Heart left ventricle (tissue), 16 donors: Measurements from ENCODE around the gene CLIP2. TPM values are rescaled to one million over a fixed set of nuclear protein-coding genes. Genes with fewer than 3 reads are reported as not detected.
A peak's percentile ranks its signal among the peaks of the same experiment; 100 is the strongest.

Experiments used
- ATAC-seq, 4 donors: fragments of 200-7000 bp; cut with Tn5 transposase; one replicate each; pipeline ENCODE4 v1.9.1; 2020 to 2022; ENCODE audit warnings: moderate library complexity in 4 of 4, mild to moderate bottlenecking in 3 of 4, moderate number of reproducible peaks in 1 of 4
- DNase-seq, 5 donors: peaks; one replicate each; pipeline ENCODE4 v3.0.0-alpha.2; 2020
- H3K27ac ChIP-seq, 12 donors: fragments of 200-600 bp; sonication (generic) in 4 of 12; one replicate each; pipeline versions ENCODE4 v1.5.0 to v1.8.0; 2016 to 2022; ENCODE audit warnings: mild to moderate bottlenecking in 2 of 12
- H3K27me3 ChIP-seq, 9 donors: fragments of 200-600 bp; sonication (generic) in 2 of 9; one replicate each; pipeline versions ENCODE4 v1.5.1 to v1.8.0; 2016 to 2022; ENCODE audit warnings: mild to moderate bottlenecking in 3 of 9
- H3K36me3 ChIP-seq, 9 donors: fragments of 200-600 bp; sonication (generic) in 2 of 9; one replicate each; pipeline versions ENCODE4 v1.5.0 to v1.8.0; 2018 to 2022; ENCODE audit warnings: mild to moderate bottlenecking in 2 of 9
- H3K4me1 ChIP-seq, 12 donors: fragments of 200-600 bp; sonication (generic) in 4 of 12; one replicate each; pipeline versions ENCODE4 v1.5.0 to v1.8.0; 2016 to 2022; ENCODE audit warnings: mild to moderate bottlenecking in 3 of 12
- H3K4me3 ChIP-seq, 12 donors: fragments of 200-600 bp; sonication (generic) in 4 of 12; one replicate each; pipeline versions ENCODE4 v1.5.0 to v1.8.0; 2017 to 2022; ENCODE audit warnings: mild to moderate bottlenecking in 9 of 12, moderate library complexity in 4 of 12
- H3K9me3 ChIP-seq, 12 donors: fragments of 200-600 bp; sonication (generic) in 4 of 12; one replicate each; pipeline versions ENCODE4 v1.5.0 to v1.8.0; 2016 to 2022; ENCODE audit warnings: mild to moderate bottlenecking in 1 of 12
- POLR2A ChIP-seq, 2 donors: fragments of 450-650 bp; IDR thresholded peaks; one replicate each; pipeline ENCODE4 v1.6.1; 2017; ENCODE audit warnings: antibody characterized with exemption in 2 of 2, mild to moderate bottlenecking in 2 of 2, moderate library complexity in 2 of 2
- WGBS, 4 donors: extraction: QIAGEN DNeasy Blood & Tissue Kit in 2 of 4; methylation state at CpG; one replicate each; pipeline versions ENCODE4 v1.1.5 to v1.1.7; 2013 to 2018; 5-methylcytosine and 5-hydroxymethylcytosine counted together
- intact Hi-C, 10 donors: fragments of 100-400 bp; cut with DNase I; formaldehyde crosslinking; loops; one replicate each; pipeline versions ENCODE4 v1.11.1 to v1.14.2; 2022
- long read RNA-seq, 3 donors: library from polyadenylated mRNA; unstranded; transcript quantifications; one replicate each; pipeline ENCODE4 v2.0.0, GENCODE V29; 2020 to 2021
- polyA plus RNA-seq, 2 donors: library from polyadenylated mRNA; stranded (reverse); fragments of 200-250 nt; gene quantifications; one replicate each; pipeline ENCODE4 v1.2.3, GENCODE V29; 2013
- total RNA-seq, 9 donors: library from RNA; depleted of rRNA in 2 of 9; stranded (reverse); fragments of >200 nt in 2 of 9; fragmentation: NEBNext Ultra II Directional in 3 of 9; extraction: Animal tissue kit (Norgen Biotek cat#: 25700) in 3 of 9; gene quantifications; one replicate each; pipeline versions ENCODE4 v1.1.0 to v1.2.4, GENCODE V29; 2016 to 2023
- TF ChIP-seq, protein P1 (sequence below), 12 donors: fragments of 200-600 bp; sonication (generic) in 4 of 12; IDR thresholded peaks; one replicate each; pipeline versions ENCODE4 v1.5.0 to v1.8.0; 2018 to 2022; ENCODE audit warnings: antibody characterized with exemption in 12 of 12, mild to moderate bottlenecking in 5 of 12
- donor health status: ischemic (EF 13 %, LVEDD 7.1; RV severe dilation, severe dysfunction).
- donor health status: healthy with polysubstance abuse.
- donor health status: DM: no; HTN: yes; CAD: no.
- donor health status: DM: no; HTN: no; CAD: no.
- donor health status: ischemic (EF 25% LVEDD 6.9; RV normal size, moderate dysfunction).
- donor health status: ischemic (EF 25% LVEDD 5.7; RV mildly dilated, moderate dysfunction).
- donor health status: healthy.
- donor health status: DM: yes; HTN: yes; CAD: no.
- donor health status: ischemic (EF 35%, LVEDD 5.7; RV mildly dilated, moderate dysfunction).
- donor health status: nonischemic (EF 11% LVEDD 7.7; RV severe dilation, severe dysfunction).
- donor health status: DM: yes; HTN: yes; CAD: no.
- donor health status: PGD.
- donor health status: ischemic (EF 29% LVEDD 5.4; RV normal size, mild dysfunction).
- donor health status: nonischemic (EF 23%, LVEDD 6.1; RV moderate dilation, normal function).

CLIP2 gene
- total RNA-seq (10 to 100 TPM in 3 of 9 donors, 1 to 10 TPM in 6; 4.2 to 17.7 (median 9.0) TPM), polyA plus RNA-seq (1 to 10 TPM; 5.9 to 9.6 TPM)
- long read RNA-seq, donor 1, full-length matches to known transcripts: 2 of 9 reads
- long read RNA-seq, donor 1, partial matches to known transcripts: 3 of 9 reads
- long read RNA-seq, donor 1, other reads (novel, unspliced or antisense): 4 of 9 reads
- long read RNA-seq, donor 2, partial matches to known transcripts: 2 of 2 reads
- long read RNA-seq, donor 2, other reads (novel, unspliced or antisense): 0 of 2 reads
- long read RNA-seq, donor 3, full-length matches to known transcripts: 5 of 8 reads
- long read RNA-seq, donor 3, partial matches to known transcripts: 2 of 8 reads
- long read RNA-seq, donor 3, other reads (novel, unspliced or antisense): 1 of 8 reads

DNA sequence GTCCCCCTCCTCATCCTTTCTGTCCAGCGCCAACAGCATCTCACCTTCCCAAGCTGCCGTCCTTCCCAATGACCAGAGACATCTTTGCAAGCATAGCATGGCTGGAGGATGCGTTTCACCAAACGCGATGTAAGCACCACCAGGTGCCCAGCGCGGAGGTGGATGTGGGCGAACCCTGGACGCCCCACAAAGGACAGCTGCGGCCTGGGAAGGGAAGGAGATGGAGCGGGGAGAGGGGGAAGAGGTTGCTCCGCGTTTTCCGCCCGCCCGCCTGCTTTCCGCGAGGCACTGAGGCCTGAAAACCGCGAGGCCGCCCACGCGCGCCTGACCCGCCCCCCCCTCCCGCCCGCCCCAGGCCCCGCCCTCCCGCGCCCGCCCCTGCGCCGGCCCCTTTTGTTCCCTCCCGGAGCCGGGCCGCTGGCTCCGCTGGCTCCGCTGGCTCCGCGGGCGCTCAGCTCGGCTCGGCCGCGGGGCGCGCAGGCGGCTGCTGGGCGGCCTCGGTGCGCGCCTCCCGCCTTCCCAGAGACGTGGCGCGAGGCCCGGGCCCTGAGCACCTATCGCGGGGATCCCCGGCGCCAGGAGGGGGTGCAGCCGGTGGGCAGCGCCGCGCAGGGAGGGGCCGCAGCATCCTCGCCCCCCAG lies at the start of gene CLIP2:
CLIP2 (plus strand) TSS at position 390 of the 641 bp plus-strand sequence. CDS start 28,140 bp downstream, outside the sequence.
- peak in 1 of 2 donors; percentile 39 for TF ChIP-seq POLR2A (IDR thresholded peaks at IDR 0.05)
- TF ChIP-seq, protein P1, sequence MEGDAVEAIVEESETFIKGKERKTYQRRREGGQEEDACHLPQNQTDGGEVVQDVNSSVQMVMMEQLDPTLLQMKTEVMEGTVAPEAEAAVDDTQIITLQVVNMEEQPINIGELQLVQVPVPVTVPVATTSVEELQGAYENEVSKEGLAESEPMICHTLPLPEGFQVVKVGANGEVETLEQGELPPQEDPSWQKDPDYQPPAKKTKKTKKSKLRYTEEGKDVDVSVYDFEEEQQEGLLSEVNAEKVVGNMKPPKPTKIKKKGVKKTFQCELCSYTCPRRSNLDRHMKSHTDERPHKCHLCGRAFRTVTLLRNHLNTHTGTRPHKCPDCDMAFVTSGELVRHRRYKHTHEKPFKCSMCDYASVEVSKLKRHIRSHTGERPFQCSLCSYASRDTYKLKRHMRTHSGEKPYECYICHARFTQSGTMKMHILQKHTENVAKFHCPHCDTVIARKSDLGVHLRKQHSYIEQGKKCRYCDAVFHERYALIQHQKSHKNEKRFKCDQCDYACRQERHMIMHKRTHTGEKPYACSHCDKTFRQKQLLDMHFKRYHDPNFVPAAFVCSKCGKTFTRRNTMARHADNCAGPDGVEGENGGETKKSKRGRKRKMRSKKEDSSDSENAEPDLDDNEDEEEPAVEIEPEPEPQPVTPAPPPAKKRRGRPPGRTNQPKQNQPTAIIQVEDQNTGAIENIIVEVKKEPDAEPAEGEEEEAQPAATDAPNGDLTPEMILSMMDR (IDR thresholded peaks at IDR 0.05): peak in 1 of 12 donors; percentile 3
- Histone ChIP-seq H3K4me3 (peak within 1 kb of the TSS; percentile 60 to 98 (median 81)), H3K4me1 (peaks cover 0 to 51% (median 28%) of the 10 kb centered on the region in 12 donors), H3K27me3 (no peaks in the 10 kb centered on the region), H3K36me3 (no peaks in the 10 kb centered on the region), H3K9me3 (no peaks in the 10 kb centered on the region), H3K27ac (peak within 1 kb of the TSS in 11 of 12 donors; percentile 59 to 92 (median 75))
- DNase-seq: peak; percentile 82 to 91 (median 87)
- intact Hi-C loops: loop anchor here in 3 of 10 donors (1.0 to 5.0 kb wide), 4 partner anchors 18 to 108 kb away; partner anchors contain the start of gene RFC2 (in 2 of the 3)
- ATAC-seq: peak; percentile 78 to 93 (median 90)
- 0 to 3% (median 1%) methylated on average over 11 to 67 of the region's 67 CpGs for WGBS, 4 donors

DNA sequence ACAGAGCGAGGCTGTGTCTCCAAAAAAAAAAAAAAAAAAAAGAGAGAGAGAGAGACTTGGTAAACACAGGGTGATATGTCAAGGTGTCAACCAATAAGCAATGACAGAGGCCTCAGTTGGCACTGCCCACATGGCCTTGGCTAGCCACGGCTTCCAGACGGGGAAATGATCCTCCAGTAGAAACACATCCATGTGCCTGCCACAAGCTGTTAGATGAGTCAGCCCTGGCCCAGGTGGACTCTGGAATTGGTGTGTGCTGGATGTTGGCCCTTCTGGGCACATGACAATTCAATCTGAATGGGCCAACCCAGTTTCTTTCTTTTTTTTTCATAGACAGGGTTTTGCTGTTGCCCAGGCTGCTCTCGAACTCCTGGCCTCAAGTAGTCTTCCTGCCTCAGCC lies 48.7 kb upstream of the CLIP2 start:
- no peaks in the 10 kb centered on the region for H3K9me3 ChIP-seq
- no peak for DNase-seq
- H3K27ac ChIP-seq: no peak overlapping the region
- no peak for TF ChIP-seq POLR2A (IDR thresholded peaks at IDR 0.05)
- TF ChIP-seq, protein P1 (IDR thresholded peaks at IDR 0.05): no peak
- 94 to 96% (median 95%) methylated on average over 4 of the region's 4 CpGs for WGBS, 4 donors
- peaks cover 0 to 15% (median 0%) of the 10 kb centered on the region in 12 donors for H3K4me1 ChIP-seq
- intact Hi-C loops: no loop called here
- no peak for ATAC-seq
- H3K27me3 ChIP-seq: no peaks in the 10 kb centered on the region
- peaks cover 0 to 100% (median 93%) of the 10 kb centered on the region in 9 donors for H3K36me3 ChIP-seq
- no peak overlapping the region for H3K4me3 ChIP-seq

DNA sequence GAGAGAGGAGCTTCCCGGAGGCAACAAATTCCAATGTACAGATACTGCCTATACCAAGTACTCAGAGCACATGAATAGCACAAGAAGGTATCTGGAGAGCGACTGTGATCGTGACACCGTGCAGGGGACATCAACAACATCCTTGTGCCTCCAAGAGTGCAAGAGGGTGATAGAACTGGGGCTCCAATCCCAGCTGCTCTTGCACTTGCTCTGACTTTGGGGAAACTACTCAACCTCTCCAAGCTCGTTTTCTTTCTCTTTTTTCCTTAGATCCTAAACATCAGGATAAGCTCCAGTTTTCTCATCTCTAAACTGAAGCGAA lies 47.1 kb upstream of the CLIP2 start:
- DNase-seq: no peak
- TF ChIP-seq, protein P1 (IDR thresholded peaks at IDR 0.05): no peak

DNA sequence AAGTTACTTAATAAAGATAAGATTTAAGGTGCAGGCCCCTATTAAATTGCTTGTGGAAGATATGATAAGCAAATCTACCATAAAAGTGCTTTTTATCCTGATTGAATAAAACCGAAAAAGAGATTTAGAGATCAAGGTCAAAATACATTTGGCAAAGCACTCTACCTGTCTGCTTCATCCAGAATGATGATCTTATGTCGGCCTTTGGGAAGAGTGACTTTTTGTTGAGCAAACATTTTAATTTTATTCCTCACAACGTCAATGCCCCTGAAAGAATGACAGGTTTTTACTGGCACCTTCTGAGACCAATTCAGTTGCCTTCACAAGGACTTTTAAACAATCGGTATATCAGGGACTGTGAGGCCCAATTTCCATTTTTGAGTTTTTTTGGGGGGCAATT lies 42.7 kb upstream of the CLIP2 start:
- Histone ChIP-seq H3K4me1 (peaks cover 0 to 9% (median 0%) of the 10 kb centered on the region in 12 donors), H3K27ac (no peak overlapping the region), H3K36me3 (peaks cover 0 to 98% (median 95%) of the 10 kb centered on the region in 9 donors), H3K9me3 (no peaks in the 10 kb centered on the region), H3K27me3 (no peaks in the 10 kb centered on the region), H3K4me3 (no peak overlapping the region)
- DNase-seq: no peak
- intact Hi-C loops: no loop called here
- 80 to 86% (median 84%) methylated on average over 4 of the region's 4 CpGs for WGBS, 4 donors
- TF ChIP-seq, protein P1 (IDR thresholded peaks at IDR 0.05): no peak
- ATAC-seq: no peak

More for the DNA sequence above, 47.1 kb upstream of the CLIP2 start:
- no peak for ATAC-seq
- Histone ChIP-seq H3K4me3 (no peak overlapping the region), H3K9me3 (no peaks in the 10 kb centered on the region), H3K4me1 (peaks cover 0 to 15% (median 0%) of the 10 kb centered on the region in 12 donors), H3K36me3 (peaks cover 0 to 98% (median 94%) of the 10 kb centered on the region in 9 donors), H3K27ac (peak overlapping the region in 1 of 12 donors; percentile 82), H3K27me3 (no peaks in the 10 kb centered on the region)
- 74 to 80% (median 76%) methylated on average over 6 of the region's 6 CpGs for WGBS, 4 donors
- intact Hi-C loops: no loop called here
